B cell (primary cell): ENCODE results near the gene IGF2BP1. TPM values are rescaled to one million over a fixed set of nuclear protein-coding genes. Genes with fewer than 3 reads are reported as not detected.

Experiments used
- ATAC-seq: fragments of 200-7000 bp; cut with Tn5 transposase; one replicate; pipeline ENCODE4 v1.10.0; 2021; ENCODE audit warnings: low read depth, mild to moderate bottlenecking, moderate number of reproducible peaks, moderate library complexity
- CTCF ChIA-PET: fragments of 350-600 bp; sonication (Branson Sonifier 250); formaldehyde crosslinking; loops from one replicate; lab custom pipeline; 2021; ENCODE audit warnings: antibody characterized with exemption, inconsistent platforms; lab: Charles Lee
- POLR2A ChIA-PET: fragments of 350-600 bp; sonication (Branson Sonifier 250); formaldehyde crosslinking; loops from one replicate; lab custom pipeline; 2021; ENCODE audit warnings: antibody characterized with exemption; lab: Charles Lee
- DNase-seq: peaks from one replicate; pipeline ENCODE4 v3.0.0; 2013
- H2AFZ ChIP-seq: 2 replicates; pipeline ENCODE4 v1.6.1; 2012; ENCODE audit warnings: mild to moderate bottlenecking, low read depth, low read length; ENCODE audit not compliant: insufficient read depth, poor library complexity, severe bottlenecking
- H3K27ac ChIP-seq, 2 donors: 1 replicate in 1 of 2; 2 replicates in 1 of 2; pipeline ENCODE4 v1.5.1; 2012 to 2013; ENCODE audit warnings: low read length in 2 of 2, mild to moderate bottlenecking in 2 of 2, moderate library complexity in 1 of 2
- H3K27me3 ChIP-seq, 4 experiments: fragments of 200-600 bp in 1 of 4; sonication (generic) in 1 of 4; replicated peaks in 1 of 4; 1 replicate in 2 of 4; 2 replicates in 2 of 4; pipeline versions ENCODE4 v1.6.1 to v1.7.0; 2013 to 2016; ENCODE audit warnings: low read length in 3 of 4, mild to moderate bottlenecking in 2 of 4, mixed read lengths in 1 of 4, moderate library complexity in 1 of 4; ENCODE audit not compliant: insufficient read depth in 4 of 4, control insufficient read depth in 3 of 4; ENCODE audit errors: control extremely low read depth in 1 of 4
- H3K36me3 ChIP-seq, 2 experiments: replicated peaks in 1 of 2; 1 replicate in 1 of 2; 2 replicates in 1 of 2; pipeline versions ENCODE4 v1.6.1 to v1.7.1; 2013; ENCODE audit warnings: low read length in 1 of 2; ENCODE audit not compliant: insufficient read depth in 2 of 2, control insufficient read depth in 1 of 2; ENCODE audit errors: control extremely low read depth in 1 of 2, extremely low read depth in 1 of 2
- H3K4me1 ChIP-seq, 2 donors: fragments of 200-600 bp in 1 of 2; sonication (generic) in 1 of 2; 1 replicate in 1 of 2; 2 replicates in 1 of 2; pipeline versions ENCODE4 v1.5.1 to v1.6.1; 2013 to 2017; ENCODE audit warnings: low read length in 2 of 2; ENCODE audit not compliant: control insufficient read depth in 2 of 2, insufficient read depth in 2 of 2
- H3K4me2 ChIP-seq: replicated peaks from 2 replicates; pipeline ENCODE3; 2012; ENCODE audit warnings: mild to moderate bottlenecking, low read depth, low read length; ENCODE audit not compliant: poor library complexity, severe bottlenecking
- H3K4me3 ChIP-seq, 5 experiments: fragments of 200-600 bp in 1 of 5; sonication (generic) in 1 of 5; 1 replicate in 3 of 5; 2 replicates in 2 of 5; pipeline versions ENCODE4 v1.5.1 to v1.7.0; 2011 to 2016; ENCODE audit warnings: low read length in 4 of 5, mild to moderate bottlenecking in 4 of 5, low read depth in 2 of 5, control low read depth in 1 of 5, moderate library complexity in 1 of 5; ENCODE audit not compliant: insufficient read depth in 1 of 5; ENCODE audit errors: control extremely low read depth in 1 of 5, extremely low read depth in 1 of 5
- H3K79me2 ChIP-seq: fragments of 200-600 bp; sonication (generic); one replicate; pipeline ENCODE4 v1.6.0; 2016; ENCODE audit warnings: low read length; ENCODE audit not compliant: control insufficient read depth, insufficient read depth
- H3K9ac ChIP-seq: fragments of 200-600 bp; sonication (generic); 2 replicates; pipeline ENCODE4 v1.6.1; 2017; ENCODE audit warnings: mild to moderate bottlenecking, low read length, moderate library complexity
- H3K9me3 ChIP-seq, 3 donors: one replicate each; pipeline versions ENCODE4 v1.6.1 to v1.7.1; 2013; ENCODE audit warnings: low read length in 2 of 3; ENCODE audit not compliant: control insufficient read depth in 2 of 3, insufficient read depth in 1 of 3; ENCODE audit errors: control extremely low read depth in 1 of 3
- H4K20me1 ChIP-seq: 2 replicates; pipeline ENCODE4 v1.6.0; 2012; ENCODE audit warnings: mild to moderate bottlenecking, low read length; ENCODE audit not compliant: insufficient read depth, control insufficient read depth, poor library complexity, severe bottlenecking
- H3K27ac Mint-ChIP-seq: one replicate; pipeline ENCODE4 v1.8.0; 2021; ENCODE audit warnings: mixed read lengths
- H3K27me3 Mint-ChIP-seq: one replicate; pipeline ENCODE4 v1.8.0; 2021; ENCODE audit warnings: mixed read lengths
- H3K4me1 Mint-ChIP-seq: one replicate; pipeline ENCODE4 v1.8.0; 2021; ENCODE audit warnings: mixed read lengths
- H3K4me3 Mint-ChIP-seq: one replicate; pipeline ENCODE4 v1.8.0; 2021; ENCODE audit warnings: mixed read lengths
- H3K9me3 Mint-ChIP-seq: one replicate; pipeline ENCODE4 v1.8.0; 2022; ENCODE audit warnings: mixed read lengths; ENCODE audit not compliant: insufficient read depth
- EZH2 ChIP-seq: IDR thresholded peaks from 2 replicates; pipeline ENCODE4 v1.6.1; 2012; ENCODE audit warnings: borderline replicate concordance, low read depth, mild to moderate bottlenecking, moderate library complexity, low read length; ENCODE audit not compliant: insufficient read depth, poor library complexity, severe bottlenecking
- WGBS: methylation state at CpG from one replicate; pipeline ENCODE4 v1.1.5; 2013; ENCODE audit warnings: missing lambda C conversion rate; ENCODE audit not compliant: insufficient coverage; 5-methylcytosine and 5-hydroxymethylcytosine counted together
- intact Hi-C: fragments of 100-400 bp; cut with micrococcal nuclease; formaldehyde crosslinking; loops from one replicate; pipeline ENCODE4 v1.10.0; 2022
- polyA plus RNA-seq: library from polyadenylated mRNA; depleted of rRNA; stranded (reverse); fragments of >200 nt; gene quantifications from 2 replicates; pipeline ENCODE4 v1.2.3, GENCODE V29; 2012
- total RNA-seq, 2 donors: library from RNA; stranded (reverse); fragments of 120-200 nt in 1 of 2; gene quantifications; 1 replicate in 1 of 2; 2 replicates in 1 of 2; pipeline versions ENCODE4 v1.2.3 to v1.2.4, GENCODE V29; 2013 to 2022
- TF ChIP-seq, protein P1 (sequence below): fragments of 200-600 bp; IDR thresholded peaks from one replicate; pipeline ENCODE4 v1.8.0; 2022; ENCODE audit warnings: antibody characterized with exemption, mild to moderate bottlenecking

IGF2BP1 gene
- total and polyA plus RNA-seq, 2 donors (not counting 1 experiment from before 2014, with no cell fraction given), result not detected

DNA sequence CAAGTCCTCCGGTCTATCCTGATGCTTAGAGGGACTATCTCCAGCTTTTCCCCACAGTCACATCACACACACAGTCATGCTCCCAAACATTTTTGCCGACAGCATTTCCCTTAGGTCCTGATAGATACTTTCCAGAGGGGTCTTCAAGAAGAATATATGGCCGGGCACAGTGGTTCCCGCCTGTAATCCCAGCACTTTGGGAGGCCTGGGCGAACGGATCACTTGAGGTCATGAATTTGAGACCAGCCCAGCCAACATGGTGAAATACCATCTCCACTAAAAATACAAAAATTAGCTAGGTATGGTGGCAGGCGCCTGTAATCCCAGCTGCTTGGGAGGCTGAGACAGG is 24.5 kb upstream of the IGF2BP1 start:
- ATAC-seq (no peak), DNase-seq (no peak)
- ChIA-PET POLR2A (interaction anchor here (0.7 kb wide), 1 partner anchor 535 kb away, joined by 6 read pairs; no protein-coding TSS in a partner anchor), CTCF (no interaction called here)
- H2AFZ ChIP-seq, result no peak overlapping the region
- no peak overlapping the region for H3K4me3 Mint-ChIP-seq
- H3K4me1 ChIP-seq, result no peaks in the 10 kb centered on the region
- intact Hi-C loops, result no loop called here
- no peak overlapping the region for H3K4me2 ChIP-seq
- no peak overlapping the region for H3K27ac ChIP-seq
- peaks cover 42% of the 10 kb centered on the region for H3K27me3 Mint-ChIP-seq
- no peak overlapping the region for H3K9ac ChIP-seq
- no peak overlapping the region for H3K4me3 ChIP-seq
- no peaks in the 10 kb centered on the region for H3K4me1 Mint-ChIP-seq
- TF ChIP-seq EZH2, result no peak
- TF ChIP-seq, protein P1, sequence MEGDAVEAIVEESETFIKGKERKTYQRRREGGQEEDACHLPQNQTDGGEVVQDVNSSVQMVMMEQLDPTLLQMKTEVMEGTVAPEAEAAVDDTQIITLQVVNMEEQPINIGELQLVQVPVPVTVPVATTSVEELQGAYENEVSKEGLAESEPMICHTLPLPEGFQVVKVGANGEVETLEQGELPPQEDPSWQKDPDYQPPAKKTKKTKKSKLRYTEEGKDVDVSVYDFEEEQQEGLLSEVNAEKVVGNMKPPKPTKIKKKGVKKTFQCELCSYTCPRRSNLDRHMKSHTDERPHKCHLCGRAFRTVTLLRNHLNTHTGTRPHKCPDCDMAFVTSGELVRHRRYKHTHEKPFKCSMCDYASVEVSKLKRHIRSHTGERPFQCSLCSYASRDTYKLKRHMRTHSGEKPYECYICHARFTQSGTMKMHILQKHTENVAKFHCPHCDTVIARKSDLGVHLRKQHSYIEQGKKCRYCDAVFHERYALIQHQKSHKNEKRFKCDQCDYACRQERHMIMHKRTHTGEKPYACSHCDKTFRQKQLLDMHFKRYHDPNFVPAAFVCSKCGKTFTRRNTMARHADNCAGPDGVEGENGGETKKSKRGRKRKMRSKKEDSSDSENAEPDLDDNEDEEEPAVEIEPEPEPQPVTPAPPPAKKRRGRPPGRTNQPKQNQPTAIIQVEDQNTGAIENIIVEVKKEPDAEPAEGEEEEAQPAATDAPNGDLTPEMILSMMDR, result no peak
- H3K27me3 ChIP-seq, result peaks cover 0 to 8% (median 1%) of the 10 kb centered on the region in 4 experiments
- 69% methylated on average over 3 of the region's 7 CpGs for WGBS
- no peaks in the 10 kb centered on the region for H3K36me3 ChIP-seq
- no peaks in the 10 kb centered on the region for H3K79me2 ChIP-seq
- H3K27ac Mint-ChIP-seq, result no peak overlapping the region
- no peaks in the 10 kb centered on the region for H3K9me3 ChIP-seq
- H4K20me1 ChIP-seq, result no peaks in the 10 kb centered on the region
- no peaks in the 10 kb centered on the region for H3K9me3 Mint-ChIP-seq

DNA sequence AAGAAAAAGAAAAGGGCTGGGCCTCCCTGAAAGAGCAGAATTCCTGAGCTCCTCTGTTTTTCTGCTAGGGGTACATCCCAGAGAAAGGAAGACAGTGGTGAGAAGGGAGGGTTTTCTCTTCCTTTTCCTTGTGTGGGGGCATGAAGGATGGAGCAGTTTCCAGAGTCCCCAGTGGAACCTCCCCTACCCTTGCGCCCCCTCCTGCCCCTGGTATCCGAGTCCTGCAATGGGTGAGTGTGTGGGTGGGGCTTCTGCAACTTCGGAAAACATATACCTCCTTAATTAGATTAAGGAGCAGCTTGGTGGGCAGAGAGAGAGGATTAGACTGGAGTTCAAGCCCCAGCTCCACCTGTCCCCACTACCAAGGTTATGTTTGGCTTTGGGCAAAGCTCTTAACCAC is 23.4 kb upstream of the IGF2BP1 start:
- H2AFZ ChIP-seq, result no peak overlapping the region
- DNase-seq (no peak), ATAC-seq (no peak)
- H4K20me1 ChIP-seq, result no peaks in the 10 kb centered on the region
- H3K4me3 ChIP-seq, result no peak overlapping the region
- no peaks in the 10 kb centered on the region for H3K9me3 ChIP-seq
- WGBS, result no CpG with 5 or more reads among the region's 3 CpGs
- Mint-ChIP-seq H3K27me3 (peaks cover 34% of the 10 kb centered on the region), H3K27ac (no peak overlapping the region), H3K4me1 (no peaks in the 10 kb centered on the region), H3K4me3 (no peak overlapping the region), H3K9me3 (no peaks in the 10 kb centered on the region)
- H3K9ac ChIP-seq, result no peak overlapping the region
- intact Hi-C loops, result no loop called here
- no peaks in the 10 kb centered on the region for H3K4me1 ChIP-seq
- ChIA-PET CTCF (interaction anchor here (0.7 to 1.5 kb wide), 2 partner anchors 59 to 169 kb away, joined by 3 to 5 read pairs; no protein-coding TSS in a partner anchor), POLR2A (no interaction called here)
- H3K79me2 ChIP-seq, result no peaks in the 10 kb centered on the region
- TF ChIP-seq, protein P1, result no peak
- no peak for TF ChIP-seq EZH2
- peaks cover 0 to 8% (median 1%) of the 10 kb centered on the region in 4 experiments for H3K27me3 ChIP-seq
- H3K4me2 ChIP-seq, result no peak overlapping the region
- H3K27ac ChIP-seq, result no peak overlapping the region
- no peaks in the 10 kb centered on the region for H3K36me3 ChIP-seq
